HepG2 (cell line): ENCODE measurements around the gene HSD17B8. TPM values are rescaled to one million over a fixed set of nuclear protein-coding genes. Genes with fewer than 3 reads are reported as not detected.

Source experiments
- ATAC-seq: fragments of 200-7000 bp; cut with Tn5 transposase; 3 replicates; pipeline ENCODE4 v1.9.1; 2020; ENCODE audit warnings: mild to moderate bottlenecking, moderate library complexity
- BruUV-seq: library from RNA; stranded (reverse); fragments of 400-500 nt; replicated peaks from 2 replicates; lab custom pipeline; 2021; lab: Mats Ljungman, UMichigan
- CTCF ChIA-PET: fragments of 300-600 bp; formaldehyde crosslinking; extraction: SDS; loops from one replicate; lab custom pipeline; 2021; ENCODE audit warnings: low total read pairs, inconsistent platforms, low intra/inter-chr PET ratio; lab: Yijun Ruan, JAX
- POLR2A ChIA-PET: fragments of 350-600 bp; sonication (Branson Sonifier 250); formaldehyde crosslinking; loops from one replicate; lab custom pipeline; 2020; ENCODE audit warnings: antibody characterized with exemption, inconsistent platforms; lab: Yijun Ruan, JAX
- DNase-seq: peaks from one replicate; pipeline ENCODE4 v3.0.0-alpha.2; 2015; ENCODE audit warnings: low spot score
- FAIRE-seq: peaks from 3 replicates; lab custom pipeline; 2011; peaks lifted over from hg19 to GRCh38; lab: Jason Lieb, UNC
- H2AFZ ChIP-seq: one replicate; pipeline ENCODE4 v1.6.1; 2011; ENCODE audit warnings: low read length, inconsistent platforms
- H3K27ac ChIP-seq: fragments of 300-600 bp; 3 replicates; pipeline ENCODE4 v1.8.0; 2011; ENCODE audit warnings: mixed run types, mild to moderate bottlenecking, mixed read lengths, low read length, inconsistent platforms; ENCODE audit not compliant: insufficient read depth; ENCODE audit errors: extremely low read length
- H3K27me3 ChIP-seq, 2 experiments: fragments of 200-600 bp in 1 of 2; 2 replicates in 1 of 2; 3 replicates in 1 of 2; pipeline versions ENCODE4 v1.6.0 to v1.8.0; 2011; ENCODE audit warnings: low read length in 2 of 2, mild to moderate bottlenecking in 2 of 2, moderate library complexity in 2 of 2, inconsistent platforms in 1 of 2; ENCODE audit not compliant: insufficient read depth in 2 of 2, control insufficient read depth in 1 of 2
- H3K36me3 ChIP-seq, 2 experiments: fragments of 200-600 bp in 1 of 2; replicated peaks in 1 of 2; 2 replicates in 1 of 2; 3 replicates in 1 of 2; pipeline versions ENCODE4 v1.5.1 to v1.8.0; 2011; ENCODE audit warnings: low read length in 2 of 2, inconsistent platforms in 1 of 2; ENCODE audit not compliant: insufficient read depth in 2 of 2, control insufficient read depth in 1 of 2
- H3K4me1 ChIP-seq: 2 replicates; pipeline ENCODE4 v1.5.1; 2012; ENCODE audit warnings: low read length, inconsistent platforms; ENCODE audit not compliant: insufficient read depth
- H3K4me2 ChIP-seq: 2 replicates; pipeline ENCODE4 v1.6.0; 2011; ENCODE audit warnings: low read depth, low read length, inconsistent platforms
- H3K4me3 ChIP-seq, 3 experiments: fragments of 200-600 bp in 1 of 3; sonication (generic), shearing (Covaris generic) in 1 of 3; replicated peaks in 1 of 3; 2 replicates each; pipeline ENCODE4 v1.5.1; 2011 to 2016; ENCODE audit warnings: low read length in 3 of 3, inconsistent platforms in 2 of 3, low read depth in 2 of 3, mild to moderate bottlenecking in 2 of 3, control low read depth in 1 of 3, mixed read lengths in 1 of 3; ENCODE audit not compliant: insufficient read depth in 1 of 3
- H3K79me2 ChIP-seq: one replicate; pipeline ENCODE4 v1.6.1; 2011; ENCODE audit warnings: low read length, inconsistent platforms; ENCODE audit not compliant: insufficient read depth
- H3K9ac ChIP-seq: 2 replicates; pipeline ENCODE4 v1.6.0; 2011; ENCODE audit warnings: mild to moderate bottlenecking, low read depth, low read length, inconsistent platforms; ENCODE audit not compliant: insufficient read depth
- H3K9me3 ChIP-seq: 2 replicates; pipeline ENCODE4 v1.5.1; 2012; ENCODE audit warnings: mild to moderate bottlenecking, low read length
- H4K20me1 ChIP-seq: 2 replicates; pipeline ENCODE4 v1.6.0; 2011; ENCODE audit warnings: inconsistent platforms, mild to moderate bottlenecking, low read length, moderate library complexity; ENCODE audit not compliant: insufficient read depth
- ATF1 ChIP-seq: IDR thresholded peaks from 2 replicates; pipeline ENCODE4 v1.6.1; 2016; ENCODE audit warnings: mild to moderate bottlenecking, control low read depth
- CREBL2 ChIP-seq: sonication (generic); formaldehyde crosslinking; IDR thresholded peaks from 2 replicates; pipeline ENCODE4 v1.8.1; 2023; ENCODE audit warnings: missing genetic modification reagents, mild to moderate bottlenecking, borderline replicate concordance
- MEIS2 ChIP-seq: sonication (generic); formaldehyde crosslinking; IDR thresholded peaks from 2 replicates; pipeline ENCODE4 v1.9.0; 2021; ENCODE audit warnings: mild to moderate bottlenecking, missing genetic modification reagents
- NFIC ChIP-seq: IDR thresholded peaks from 2 replicates; pipeline ENCODE4 v1.6.1; 2012; ENCODE audit warnings: mild to moderate bottlenecking, low read length, inconsistent platforms
- PRDM15 ChIP-seq: sonication (generic); formaldehyde crosslinking; IDR thresholded peaks from 2 replicates; pipeline ENCODE4 v1.4.0; 2020; ENCODE audit warnings: missing genetic modification reagents
- RNF219 ChIP-seq: sonication (generic); formaldehyde crosslinking; IDR thresholded peaks from 2 replicates; pipeline ENCODE4 v1.5.0; 2020; ENCODE audit warnings: mild to moderate bottlenecking, missing genetic modification reagents
- SRSF9 ChIP-seq: fragments of 200-400 bp; formaldehyde crosslinking; IDR thresholded peaks from 2 replicates; pipeline ENCODE4 v1.6.1; 2018; ENCODE audit warnings: borderline replicate concordance, mild to moderate bottlenecking, low read depth, low read length; ENCODE audit not compliant: insufficient read depth, poor library complexity, severe bottlenecking
- TAF1 ChIP-seq: sonication (generic); formaldehyde crosslinking; IDR thresholded peaks from 2 replicates; pipeline ENCODE4 v1.4.0; 2020; ENCODE audit warnings: missing genetic modification reagents
- ZBTB33 ChIP-seq: sonication (generic); formaldehyde crosslinking; IDR thresholded peaks from 2 replicates; pipeline ENCODE4 v1.4.0; 2020; ENCODE audit warnings: missing genetic modification reagents
- ZNF124 ChIP-seq: sonication (generic); formaldehyde crosslinking; IDR thresholded peaks from 2 replicates; pipeline ENCODE4 v1.4.0; 2020; ENCODE audit warnings: missing genetic modification reagents
- ZNF567 ChIP-seq: sonication (generic); formaldehyde crosslinking; IDR thresholded peaks from 2 replicates; pipeline ENCODE4 v1.8.1; 2023; ENCODE audit warnings: mild to moderate bottlenecking, missing genetic modification reagents, borderline replicate concordance
- ZNF629 ChIP-seq: sonication (generic); formaldehyde crosslinking; conservative IDR thresholded peaks from 2 replicates; pipeline ENCODE4 v1.5.0; 2020; ENCODE audit warnings: missing genetic modification reagents
- ZNF674 ChIP-seq: sonication (generic); formaldehyde crosslinking; IDR thresholded peaks from 2 replicates; pipeline ENCODE4 v1.5.0; 2020; ENCODE audit warnings: low read depth, mild to moderate bottlenecking, missing genetic modification reagents
- WGBS: methylation state at CpG from one replicate; pipeline ENCODE4 v1.1.6; 2017; ENCODE audit warnings: low lambda C conversion rate; 5-methylcytosine and 5-hydroxymethylcytosine counted together
- in situ Hi-C: cut with HindIII; loops from 2 replicates; pipeline ENCODE4 v1.10.0; 2017; ENCODE audit warnings: low pct_unique_long_range_greater_than_20kb; ENCODE audit not compliant: extremely low pct_ligation_motif_present
- intact Hi-C: fragments of 100-400 bp; cut with micrococcal nuclease; formaldehyde crosslinking; loops from one replicate; pipeline ENCODE4 v1.10.0; 2022; ENCODE audit not compliant: unreplicated experiment
- polyA plus RNA-seq, 8 experiments: library from polyadenylated mRNA; depleted of rRNA in 3 of 8; stranded (reverse) in 7 of 8; unstranded in 1 of 8; fragments of >200 nt; fragmentation: Illumina TruSeq in 4 of 8; extraction: Trizol in 4 of 8; gene quantifications; 2 replicates each; pipeline versions ENCODE4 v1.2.1 to v1.2.3, GENCODE V29; 2011 to 2016; ENCODE audit warnings: low read depth in 4 of 8, missing spikeins in 1 of 8, mixed read lengths in 1 of 8; ENCODE audit not compliant: insufficient read depth in 1 of 8
- total RNA-seq, 5 experiments: library from RNA; depleted of rRNA; stranded (reverse); fragments of >200 nt; fragmentation: Illumina TruSeq; extraction: Trizol; gene quantifications; 2 replicates each; pipeline ENCODE4 v1.2.3, GENCODE V29; 2016; ENCODE audit warnings: low read depth in 1 of 5
- TF ChIP-seq, protein P1 (sequence below): sonication (generic); formaldehyde crosslinking; IDR thresholded peaks from 2 replicates; pipeline ENCODE4 v1.4.0; 2020; ENCODE audit warnings: mild to moderate bottlenecking, missing genetic modification reagents, borderline replicate concordance

Gene HSD17B8
- total and polyA plus RNA-seq, 2 of the 13 experiments (the other 11 are each of a cell fraction or from before 2014, with no cell fraction given) = 12.6 to 20.1 TPM

DNA sequence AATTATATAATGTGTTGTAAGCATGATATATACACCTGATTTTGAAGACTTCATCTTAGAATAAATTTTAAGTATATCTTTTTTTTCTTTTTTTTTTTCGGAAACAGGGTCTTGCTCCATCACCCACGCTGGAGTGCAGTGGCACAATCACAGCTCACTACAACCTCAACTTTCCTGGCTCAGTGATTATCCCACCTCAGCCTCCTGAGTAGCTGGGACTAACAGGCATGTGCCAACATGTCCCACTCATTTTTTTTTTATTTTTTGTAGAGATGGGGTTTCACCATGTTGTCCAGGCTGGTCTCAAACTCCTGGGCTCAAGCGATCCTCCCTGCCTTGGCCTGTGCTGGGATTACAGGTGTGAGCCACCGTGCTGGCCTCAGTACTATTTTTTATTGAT lies 50.1 kb downstream of the HSD17B8 start:
- CTCF ChIA-PET = no interaction called here
- Histone ChIP-seq H3K9me3 (no peaks in the 10 kb centered on the region), H2AFZ (no peak overlapping the region), H3K4me3 (no peak overlapping the region), H4K20me1 (no peaks in the 10 kb centered on the region), H3K4me2 (no peak overlapping the region), H3K27ac (no peak overlapping the region), H3K79me2 (no peaks in the 10 kb centered on the region), H3K36me3 (peaks cover 7 to 11% of the 10 kb centered on the region in 2 experiments; a peak in 4 of 5 replicates), H3K27me3 (no peaks in the 10 kb centered on the region), H3K9ac (no peak overlapping the region), H3K4me1 (peaks cover 26% of the 10 kb centered on the region)
- FAIRE-seq (no peak), DNase-seq (no peak), ATAC-seq (no peak)
- BruUV-seq = no TSS peak
- in situ Hi-C loops = no loop called here
- intact Hi-C loops = no loop called here
- 96% methylated on average over 4 of the region's 4 CpGs for WGBS
- POLR2A ChIA-PET = interaction anchor here (1.0 to 3.0 kb wide), 3 partner anchors 17 to 55 kb away, joined by 4 to 16 read pairs (median 5); partner anchors contain the start of genes HSD17B8, RPS18 and VPS52
- TF ChIP-seq CREBL2 (no peak), ATF1 (CRISPR knock-in tag) (no peak), ZBTB33 (CRISPR knock-in tag) (no peak), TAF1 (CRISPR knock-in tag) (no peak), PRDM15 (no peak), ZNF567 (no peak), MEIS2 (CRISPR knock-in tag) (no peak), ZNF124 (CRISPR knock-in tag) (no peak), RNF219 (CRISPR knock-in tag) (no peak), ZNF629 (CRISPR knock-in tag) (no peak), SRSF9 (no peak), NFIC (no peak), ZNF674 (CRISPR knock-in tag) (no peak)
- TF ChIP-seq, protein P1, sequence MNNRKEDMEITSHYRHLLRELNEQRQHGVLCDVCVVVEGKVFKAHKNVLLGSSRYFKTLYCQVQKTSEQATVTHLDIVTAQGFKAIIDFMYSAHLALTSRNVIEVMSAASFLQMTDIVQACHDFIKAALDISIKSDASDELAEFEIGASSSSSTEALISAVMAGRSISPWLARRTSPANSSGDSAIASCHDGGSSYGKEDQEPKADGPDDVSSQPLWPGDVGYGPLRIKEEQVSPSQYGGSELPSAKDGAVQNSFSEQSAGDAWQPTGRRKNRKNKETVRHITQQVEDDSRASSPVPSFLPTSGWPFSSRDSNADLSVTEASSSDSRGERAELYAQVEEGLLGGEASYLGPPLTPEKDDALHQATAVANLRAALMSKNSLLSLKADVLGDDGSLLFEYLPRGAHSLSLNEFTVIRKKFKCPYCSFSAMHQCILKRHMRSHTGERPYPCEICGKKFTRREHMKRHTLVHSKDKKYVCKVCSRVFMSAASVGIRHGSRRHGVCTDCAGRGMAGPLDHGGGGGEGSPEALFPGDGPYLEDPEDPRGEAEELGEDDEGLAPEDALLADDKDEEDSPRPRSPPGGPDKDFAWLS (CRISPR knock-in tag) = no peak
